GM19043 (cell line): ENCODE data around the gene FUT6.
"Not testable (repeated sequence)": the region's sequence is repeated elsewhere in the genome, so short reads cannot be mapped to it uniquely, and the experiment has no call there.

Experiments
- ATAC-seq: cut with Tn5 transposase; IDR thresholded peaks from one replicate; pipeline ENCODE4 v1.9.1; 2021; ENCODE audit warnings: low read depth; ENCODE audit not compliant: unreplicated experiment

Gene FUT6

GRCh38 chr19:5839065-5840017 lies at the start of gene FUT6:
Gene FUT6, minus strand, starts transcription at chr19:5839702. Its CDS starts 7,135 bp downstream, at chr19:5832567.
- ATAC-seq: no peak

DNA sequence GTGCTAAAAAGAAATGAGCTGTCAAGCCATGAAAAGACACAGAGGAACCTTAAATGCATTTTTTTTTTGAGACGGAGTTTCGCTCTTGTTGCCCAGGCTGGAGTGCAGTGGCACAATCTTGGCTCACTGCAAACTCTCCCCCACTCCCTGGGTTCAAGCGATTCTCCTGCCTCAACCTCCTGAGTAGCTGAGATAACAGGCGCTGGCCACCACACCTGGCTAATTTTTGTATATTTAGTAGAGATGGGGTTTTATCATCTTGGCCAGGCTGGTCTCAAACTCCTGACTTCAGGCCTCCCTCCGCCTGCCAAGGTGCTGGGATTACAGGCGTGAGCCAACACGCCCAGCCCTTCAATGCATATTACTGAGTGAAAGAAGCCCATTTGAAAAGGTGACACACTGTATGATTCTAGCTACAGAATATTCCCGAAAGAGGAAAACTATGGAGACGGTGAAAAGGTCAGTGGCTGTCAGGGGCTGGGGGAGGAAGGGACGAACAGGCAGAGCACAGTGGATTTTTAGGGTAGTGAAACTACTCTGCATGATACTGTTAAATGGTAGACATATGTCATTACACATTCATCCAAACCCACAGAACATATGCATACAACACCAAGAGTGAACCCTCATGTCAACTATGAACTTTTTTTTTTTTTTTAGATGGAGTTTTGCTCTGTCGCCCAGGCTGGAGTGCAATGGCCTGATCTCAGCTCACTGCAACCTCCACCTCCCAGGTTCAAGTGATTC lies 44.7 kb upstream of the FUT6 start:
- ATAC-seq: not testable (repeated sequence)

- not testable (repeated sequence) for ATAC-seq
These were observed 43.8 kb upstream of the FUT6 start for GRCh38 chr19:5883157-5883873.

DNA sequence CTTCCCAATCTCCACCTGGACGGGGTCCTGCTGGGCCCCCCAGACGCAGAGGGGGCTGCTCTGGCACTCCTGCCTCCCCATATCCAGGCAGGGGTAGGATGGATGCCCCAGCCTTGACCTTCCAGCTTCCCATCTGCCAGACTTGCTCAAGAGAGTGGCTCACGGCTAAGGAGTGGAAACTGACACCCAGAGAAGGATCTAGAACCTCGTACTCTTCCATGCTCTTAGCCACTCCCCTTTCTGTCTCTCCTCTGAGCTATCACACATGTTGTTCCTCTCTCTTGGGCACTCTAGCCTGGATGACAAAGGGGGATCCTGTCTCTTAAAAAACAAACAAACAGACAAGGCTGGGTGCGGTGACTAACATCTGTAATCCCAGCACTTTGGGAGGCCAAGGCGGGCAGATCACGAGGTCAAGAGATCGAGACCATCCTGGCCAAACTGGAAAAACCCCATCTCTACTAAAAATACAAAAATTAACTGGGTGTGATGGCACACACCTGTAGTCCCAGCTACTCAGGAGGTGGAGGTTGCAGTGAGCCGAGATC lies 43.0 kb upstream of the FUT6 start:
- no peak for ATAC-seq

GRCh38 chr19:5881543-5882299 lies 42.2 kb upstream of the FUT6 start:
- ATAC-seq: no peak

- ATAC-seq: no peak
These were observed 41.1 kb upstream of the FUT6 start for GRCh38 chr19:5880604-5881078.

DNA sequence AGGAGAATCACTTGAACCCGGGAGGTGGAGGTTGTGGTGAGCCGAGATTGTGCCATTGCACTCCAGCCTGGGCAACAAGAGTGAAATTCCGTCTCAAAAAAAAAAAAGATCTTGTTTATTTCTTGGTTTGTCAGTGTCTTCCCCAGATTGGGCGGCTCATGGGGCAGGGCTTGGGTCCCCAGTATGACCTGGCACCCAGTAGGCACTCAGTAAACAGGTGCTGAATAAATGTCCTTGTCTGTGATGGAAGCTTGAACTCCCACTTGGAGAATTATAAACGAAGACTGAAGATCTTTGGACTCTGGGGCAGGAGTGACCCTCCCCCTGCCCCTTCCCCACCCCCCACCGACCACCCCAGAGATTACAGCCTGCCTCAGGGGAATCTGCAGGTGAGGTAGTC lies 40.7 kb upstream of the FUT6 start:
- no peak for ATAC-seq

DNA sequence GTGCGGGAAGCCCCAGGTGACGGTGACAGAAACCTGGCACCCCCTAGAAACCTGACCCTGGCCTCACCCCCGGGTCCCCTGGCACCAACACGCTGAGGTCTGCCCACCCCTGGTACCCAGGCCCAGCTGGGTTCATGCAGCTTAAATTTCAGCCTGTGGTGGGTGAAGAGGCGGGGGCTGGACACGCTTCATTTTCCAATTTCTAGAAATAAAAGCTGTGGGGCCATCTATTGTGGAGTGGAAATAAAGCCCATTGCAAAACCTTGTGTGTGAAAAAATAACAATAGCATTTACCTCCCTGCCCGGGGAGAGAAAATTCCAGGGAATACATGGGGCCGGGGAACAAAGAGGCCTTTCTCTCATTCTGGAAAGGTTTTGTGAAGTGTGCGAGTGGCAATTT lies 38.4 kb upstream of the FUT6 start:
- ATAC-seq: no peak

DNA sequence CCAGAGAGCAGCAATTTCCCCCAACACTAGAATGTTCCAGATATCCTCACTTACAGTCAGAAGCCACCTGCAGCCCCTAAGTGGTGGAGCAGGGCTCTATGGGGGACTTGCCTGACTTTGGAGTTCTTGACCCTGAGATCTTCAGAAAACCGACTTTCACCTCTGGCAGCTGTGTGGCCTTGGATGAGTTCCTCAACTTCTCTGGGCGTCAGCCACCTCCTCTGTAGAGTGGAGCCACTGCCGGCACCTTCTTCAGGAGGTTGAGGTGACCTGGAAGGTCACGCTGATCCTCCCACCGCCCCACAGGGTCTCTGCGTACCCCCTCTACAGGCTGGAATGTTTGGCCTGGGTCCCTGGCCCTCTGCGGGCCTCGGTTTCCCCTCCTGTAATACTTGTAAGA lies 37.9 kb upstream of the FUT6 start:
- ATAC-seq: no peak

DNA sequence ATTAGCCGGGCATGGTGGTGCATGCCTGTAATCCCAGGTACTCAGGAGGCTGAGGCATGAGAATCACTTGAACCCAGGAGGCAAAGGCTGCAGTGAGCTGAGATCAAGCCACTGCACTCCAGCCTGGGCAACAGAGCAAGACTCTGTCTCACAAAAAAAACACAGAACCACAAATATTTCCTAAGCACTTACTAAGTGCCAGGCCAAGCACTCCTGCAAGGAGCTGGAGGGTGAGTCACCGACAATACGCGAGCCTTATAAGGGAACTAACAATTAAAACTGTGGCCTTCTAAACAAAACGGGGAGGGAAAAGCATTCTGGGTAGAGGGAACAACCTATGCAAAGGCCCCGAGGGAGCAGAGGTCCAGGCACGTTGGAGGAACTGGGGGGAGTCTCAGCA lies 35.0 kb upstream of the FUT6 start:
- ATAC-seq: not testable (repeated sequence)

DNA sequence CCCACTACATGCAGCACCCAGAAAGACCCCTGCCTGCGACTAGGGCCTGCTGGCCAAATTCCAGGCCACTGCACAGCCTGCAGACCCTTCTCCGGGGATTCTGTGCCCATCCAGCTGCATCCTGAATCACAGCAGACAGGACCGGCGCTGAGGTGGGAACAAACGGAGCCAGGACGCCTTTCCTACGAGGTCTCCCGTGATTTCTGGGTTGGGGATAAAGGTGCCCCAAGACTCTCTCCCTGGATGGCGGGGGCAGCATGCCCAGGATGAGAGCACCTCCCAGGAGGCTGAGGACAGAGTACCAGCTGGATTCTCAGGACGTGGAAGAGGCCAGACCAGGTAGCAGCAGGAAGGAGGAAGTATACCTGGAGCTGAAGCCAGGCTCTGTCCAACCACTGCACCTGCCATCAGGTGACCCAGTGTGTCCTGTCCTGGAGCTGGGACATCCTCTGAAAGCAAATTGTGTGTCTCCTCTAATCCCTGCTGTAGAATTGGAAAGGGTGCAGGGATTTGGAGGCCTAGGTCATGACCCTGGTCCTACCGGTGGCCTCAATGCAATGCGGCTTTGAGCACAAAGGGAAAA lies 34.2 kb upstream of the FUT6 start:
- ATAC-seq: no peak

GRCh38 chr19:5870986-5871394 lies 31.5 kb upstream of the FUT6 start:
- no peak for ATAC-seq

GRCh38 chr19:5867201-5868136 lies 28.0 kb upstream of the FUT6 start:
- no peak for ATAC-seq

GRCh38 chr19:5865772-5866171 lies 26.3 kb upstream of the FUT6 start:
- no peak for ATAC-seq

GRCh38 chr19:5864725-5865486 lies 25.4 kb upstream of the FUT6 start:
- ATAC-seq: no peak

GRCh38 chr19:5864013-5864720 lies 24.7 kb upstream of the FUT6 start:
- ATAC-seq: no peak

GRCh38 chr19:5863030-5863665 lies 23.6 kb upstream of the FUT6 start:
- ATAC-seq: no peak
